ENCODE results near the gene CACNA1B.

DNA sequence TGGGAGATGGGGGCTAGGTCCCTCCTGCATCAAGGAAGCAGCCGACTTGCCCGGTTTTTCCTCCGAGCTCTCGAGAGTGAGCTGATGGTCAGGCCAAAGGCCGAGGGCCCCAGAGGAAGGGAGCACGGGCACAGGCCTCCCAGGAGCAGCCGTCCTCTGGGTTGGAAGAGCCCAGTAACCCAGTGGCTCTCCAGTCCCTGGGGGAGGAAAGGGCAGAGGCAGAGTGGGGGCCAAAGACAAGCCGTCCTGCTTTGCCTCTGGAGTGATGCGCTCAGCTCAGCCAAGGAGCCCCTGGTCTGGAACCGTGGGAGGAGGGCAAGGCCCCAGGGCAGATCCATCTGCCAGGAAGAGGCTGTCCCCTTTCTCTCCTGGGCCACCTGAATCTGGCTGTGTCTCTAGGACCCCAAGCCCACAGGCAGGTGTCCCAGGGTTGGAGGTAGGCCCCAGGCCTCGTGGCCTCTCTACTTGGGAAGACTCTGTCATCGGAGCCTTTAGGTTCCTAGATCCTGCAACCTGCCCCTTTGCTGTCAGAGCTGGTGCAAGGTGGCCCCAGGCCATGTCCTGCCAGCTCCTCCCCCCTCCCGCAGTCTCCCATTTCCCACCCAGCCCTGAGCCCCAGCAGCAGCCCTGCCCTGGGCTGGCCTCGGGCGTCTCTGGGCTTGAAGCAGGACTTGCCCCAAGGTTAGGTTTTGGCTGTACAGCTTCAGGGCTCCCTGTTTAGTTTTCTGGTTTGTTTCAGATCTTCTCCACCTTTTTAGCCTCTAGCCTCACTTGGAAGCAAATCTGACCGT, 224.1 kb downstream of the CACNA1B start:
- TF ChIP-seq, protein P1, sequence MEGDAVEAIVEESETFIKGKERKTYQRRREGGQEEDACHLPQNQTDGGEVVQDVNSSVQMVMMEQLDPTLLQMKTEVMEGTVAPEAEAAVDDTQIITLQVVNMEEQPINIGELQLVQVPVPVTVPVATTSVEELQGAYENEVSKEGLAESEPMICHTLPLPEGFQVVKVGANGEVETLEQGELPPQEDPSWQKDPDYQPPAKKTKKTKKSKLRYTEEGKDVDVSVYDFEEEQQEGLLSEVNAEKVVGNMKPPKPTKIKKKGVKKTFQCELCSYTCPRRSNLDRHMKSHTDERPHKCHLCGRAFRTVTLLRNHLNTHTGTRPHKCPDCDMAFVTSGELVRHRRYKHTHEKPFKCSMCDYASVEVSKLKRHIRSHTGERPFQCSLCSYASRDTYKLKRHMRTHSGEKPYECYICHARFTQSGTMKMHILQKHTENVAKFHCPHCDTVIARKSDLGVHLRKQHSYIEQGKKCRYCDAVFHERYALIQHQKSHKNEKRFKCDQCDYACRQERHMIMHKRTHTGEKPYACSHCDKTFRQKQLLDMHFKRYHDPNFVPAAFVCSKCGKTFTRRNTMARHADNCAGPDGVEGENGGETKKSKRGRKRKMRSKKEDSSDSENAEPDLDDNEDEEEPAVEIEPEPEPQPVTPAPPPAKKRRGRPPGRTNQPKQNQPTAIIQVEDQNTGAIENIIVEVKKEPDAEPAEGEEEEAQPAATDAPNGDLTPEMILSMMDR (IDR thresholded peaks at IDR 0.05) = no peak
- TF ChIP-seq POLR2AphosphoS5 (IDR thresholded peaks at IDR 0.05) (no peak), POLR2A (IDR thresholded peaks at IDR 0.05) (no peak)

Measured in sigmoid colon (tissue), 4 donors.